ENCODE data around the gene SF3A2.

DNA sequence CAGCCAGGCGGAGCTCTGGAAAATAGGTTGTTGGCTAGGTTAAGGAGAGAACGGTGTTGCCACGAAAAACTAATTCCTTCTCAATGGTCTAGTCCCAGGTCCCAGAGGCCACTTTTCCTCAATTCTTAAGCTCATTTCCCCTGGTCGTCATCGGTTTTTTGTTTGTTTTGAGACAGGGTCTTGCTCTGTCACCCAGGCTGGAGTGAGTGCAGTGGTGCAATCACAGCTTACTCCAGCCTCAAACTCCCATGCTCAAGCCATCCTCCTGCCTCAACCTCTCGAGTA lies 1.2 kb downstream of the SF3A2 start:
- TF ChIP-seq, protein P1, sequence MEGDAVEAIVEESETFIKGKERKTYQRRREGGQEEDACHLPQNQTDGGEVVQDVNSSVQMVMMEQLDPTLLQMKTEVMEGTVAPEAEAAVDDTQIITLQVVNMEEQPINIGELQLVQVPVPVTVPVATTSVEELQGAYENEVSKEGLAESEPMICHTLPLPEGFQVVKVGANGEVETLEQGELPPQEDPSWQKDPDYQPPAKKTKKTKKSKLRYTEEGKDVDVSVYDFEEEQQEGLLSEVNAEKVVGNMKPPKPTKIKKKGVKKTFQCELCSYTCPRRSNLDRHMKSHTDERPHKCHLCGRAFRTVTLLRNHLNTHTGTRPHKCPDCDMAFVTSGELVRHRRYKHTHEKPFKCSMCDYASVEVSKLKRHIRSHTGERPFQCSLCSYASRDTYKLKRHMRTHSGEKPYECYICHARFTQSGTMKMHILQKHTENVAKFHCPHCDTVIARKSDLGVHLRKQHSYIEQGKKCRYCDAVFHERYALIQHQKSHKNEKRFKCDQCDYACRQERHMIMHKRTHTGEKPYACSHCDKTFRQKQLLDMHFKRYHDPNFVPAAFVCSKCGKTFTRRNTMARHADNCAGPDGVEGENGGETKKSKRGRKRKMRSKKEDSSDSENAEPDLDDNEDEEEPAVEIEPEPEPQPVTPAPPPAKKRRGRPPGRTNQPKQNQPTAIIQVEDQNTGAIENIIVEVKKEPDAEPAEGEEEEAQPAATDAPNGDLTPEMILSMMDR (IDR thresholded peaks at IDR 0.05) = no peak
- no peak for TF ChIP-seq POLR2A (IDR thresholded peaks at IDR 0.05)
